Measurements from ENCODE around the gene MS4A6A.

DNA sequence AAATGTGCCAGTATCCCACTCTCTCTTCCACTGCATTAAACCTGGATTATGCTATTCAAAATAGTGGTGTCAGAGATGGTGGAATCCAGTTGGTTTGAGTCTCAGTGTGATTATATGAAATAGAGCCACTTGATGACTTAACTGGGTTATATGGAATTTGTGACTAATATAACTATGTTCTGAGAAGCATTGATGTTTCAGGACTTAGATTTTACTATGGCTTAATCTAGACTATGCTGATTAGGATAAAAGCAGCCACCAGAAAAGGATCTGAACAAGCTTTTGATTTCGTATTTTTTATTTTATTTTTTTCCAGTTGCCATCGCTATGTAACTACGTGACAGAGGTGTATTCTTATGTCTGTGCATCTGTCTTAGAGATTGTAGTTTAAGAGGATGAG is 39.1 kb downstream of the MS4A6A start:
- TF ChIP-seq, protein P1, sequence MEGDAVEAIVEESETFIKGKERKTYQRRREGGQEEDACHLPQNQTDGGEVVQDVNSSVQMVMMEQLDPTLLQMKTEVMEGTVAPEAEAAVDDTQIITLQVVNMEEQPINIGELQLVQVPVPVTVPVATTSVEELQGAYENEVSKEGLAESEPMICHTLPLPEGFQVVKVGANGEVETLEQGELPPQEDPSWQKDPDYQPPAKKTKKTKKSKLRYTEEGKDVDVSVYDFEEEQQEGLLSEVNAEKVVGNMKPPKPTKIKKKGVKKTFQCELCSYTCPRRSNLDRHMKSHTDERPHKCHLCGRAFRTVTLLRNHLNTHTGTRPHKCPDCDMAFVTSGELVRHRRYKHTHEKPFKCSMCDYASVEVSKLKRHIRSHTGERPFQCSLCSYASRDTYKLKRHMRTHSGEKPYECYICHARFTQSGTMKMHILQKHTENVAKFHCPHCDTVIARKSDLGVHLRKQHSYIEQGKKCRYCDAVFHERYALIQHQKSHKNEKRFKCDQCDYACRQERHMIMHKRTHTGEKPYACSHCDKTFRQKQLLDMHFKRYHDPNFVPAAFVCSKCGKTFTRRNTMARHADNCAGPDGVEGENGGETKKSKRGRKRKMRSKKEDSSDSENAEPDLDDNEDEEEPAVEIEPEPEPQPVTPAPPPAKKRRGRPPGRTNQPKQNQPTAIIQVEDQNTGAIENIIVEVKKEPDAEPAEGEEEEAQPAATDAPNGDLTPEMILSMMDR (IDR thresholded peaks at IDR 0.05) = no peak
- TF ChIP-seq POLR2A (IDR thresholded peaks at IDR 0.05) = no peak
